Ectodermal cell (in vitro differentiated cells): ENCODE data around the gene SELENOV.

Experiments
- H3K27ac ChIP-seq: 2 replicates; pipeline ENCODE4 v1.7.0; 2013; ENCODE audit warnings: mild to moderate bottlenecking, low read depth, low read length; ENCODE audit not compliant: insufficient read depth, poor library complexity, severe bottlenecking
- H3K27me3 ChIP-seq: 2 replicates; pipeline ENCODE4 v1.7.0; 2013; ENCODE audit warnings: mild to moderate bottlenecking, low read length; ENCODE audit not compliant: insufficient read depth, control insufficient read depth, poor library complexity, severe bottlenecking
- H3K36me3 ChIP-seq: one replicate; pipeline ENCODE4 v1.7.0; 2013; ENCODE audit warnings: low read length; ENCODE audit not compliant: control insufficient read depth, insufficient read depth
- H3K4me1 ChIP-seq: one replicate; pipeline ENCODE4 v1.7.0; 2013; ENCODE audit warnings: low read length; ENCODE audit not compliant: control insufficient read depth, insufficient read depth
- H3K4me3 ChIP-seq: 2 replicates; pipeline ENCODE4 v1.7.0; 2013; ENCODE audit warnings: low read depth, low read length, control low read depth; ENCODE audit not compliant: insufficient read depth
- H3K9me3 ChIP-seq: 2 replicates; pipeline ENCODE4 v1.7.0; 2013; ENCODE audit warnings: mild to moderate bottlenecking, low read length, moderate library complexity; ENCODE audit not compliant: control insufficient read depth
- WGBS, 2 experiments: methylation state at CpG; one replicate each; pipeline ENCODE4 v1.1.7; 2013; ENCODE audit warnings: missing lambda C conversion rate in 2 of 2; 5-methylcytosine and 5-hydroxymethylcytosine counted together

SELENOV gene

DNA sequence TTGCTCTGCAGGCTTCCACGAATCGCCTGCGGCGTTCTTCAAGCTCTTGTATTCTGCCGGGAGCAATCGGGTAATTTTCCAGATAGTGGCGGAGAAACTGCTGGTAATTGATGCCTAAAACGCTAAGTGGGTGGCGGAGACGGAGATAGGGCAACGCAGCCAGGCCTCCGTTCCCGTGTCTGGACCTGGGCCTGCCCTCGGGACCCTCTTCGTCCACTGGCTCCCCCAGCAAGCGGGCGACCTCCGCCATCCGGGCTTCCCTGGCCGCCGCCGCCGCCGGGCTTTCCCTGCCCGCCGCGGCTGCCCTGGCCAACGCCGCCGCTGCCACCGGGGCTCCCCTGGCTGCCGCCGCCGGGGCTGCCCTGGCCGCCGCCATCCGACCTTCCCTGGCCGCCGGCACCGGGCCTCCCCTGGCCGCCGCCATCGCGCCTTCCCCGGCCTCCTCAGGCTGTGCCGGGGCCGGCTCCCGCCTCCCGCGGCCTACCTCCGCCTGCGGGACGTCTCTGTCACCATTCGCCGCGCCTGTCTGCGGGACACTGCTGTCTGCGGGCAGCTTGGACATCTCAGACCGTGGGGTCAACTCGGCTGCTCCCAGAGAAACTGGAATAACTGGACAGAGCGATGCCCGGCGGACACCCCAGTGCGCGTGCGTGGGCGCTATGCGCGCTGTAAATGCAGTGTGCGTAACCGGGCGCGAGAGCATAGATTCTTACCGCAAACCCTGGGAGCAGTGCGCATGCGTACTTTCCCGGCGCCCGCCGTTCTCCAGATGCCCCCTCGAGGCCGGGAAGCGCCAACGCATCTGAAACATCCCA is 24.8 kb downstream of the SELENOV start, which contains the start of gene EID2:
Gene EID2, minus strand, starts transcription at position 644 of the 815 bp plus-strand sequence. Its CDS starts 82 bp downstream, at position 562.
- no peaks in the 10 kb centered on the region for H3K36me3 ChIP-seq
- no peaks in the 10 kb centered on the region for H3K9me3 ChIP-seq
- peaks cover 3% of the 10 kb centered on the region for H3K4me1 ChIP-seq
- H3K27me3 ChIP-seq, result no peaks in the 10 kb centered on the region
- peak within 1 kb of the TSS; percentile 86 for H3K27ac ChIP-seq
- WGBS, 2 experiments, result 0% methylated on average over 84 of the region's 84 CpGs
- H3K4me3 ChIP-seq, result peak within 1 kb of the TSS; percentile 88

- Histone ChIP-seq H3K27ac (no peak overlapping the region), H3K27me3 (no peaks in the 10 kb centered on the region), H3K4me1 (peaks cover 3% of the 10 kb centered on the region), H3K36me3 (no peaks in the 10 kb centered on the region), H3K4me3 (no peak overlapping the region), H3K9me3 (no peaks in the 10 kb centered on the region)
- 25 to 26% methylated on average over 9 to 10 of the region's 10 CpGs for WGBS, 2 experiments
These were observed 25.4 kb downstream of the SELENOV start for GRCh38 chr19:39540333-39540673.

DNA sequence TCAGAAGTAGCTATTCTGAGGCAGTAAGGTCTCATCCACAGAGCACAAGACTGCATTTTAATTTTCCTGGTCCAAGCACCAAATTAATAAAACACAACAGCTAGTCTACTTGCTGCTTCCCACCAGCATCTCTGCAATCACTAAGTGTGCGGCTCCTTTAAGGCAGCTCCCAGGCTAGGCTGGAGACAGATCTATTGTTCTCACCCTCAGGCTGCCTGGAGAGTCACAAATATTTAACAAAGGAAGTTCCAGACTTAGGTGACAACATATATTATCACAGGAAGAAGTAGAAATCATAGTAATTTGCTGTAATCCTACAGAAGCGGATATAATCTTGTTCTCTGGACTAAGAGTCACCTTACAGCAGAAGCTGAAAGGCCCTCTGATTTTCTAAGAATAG is 27.3 kb downstream of the SELENOV start:
- Histone ChIP-seq H3K4me3 (no peak overlapping the region), H3K27me3 (no peaks in the 10 kb centered on the region), H3K36me3 (no peaks in the 10 kb centered on the region), H3K9me3 (no peaks in the 10 kb centered on the region), H3K4me1 (peaks cover 3% of the 10 kb centered on the region), H3K27ac (no peak overlapping the region)
- 57 to 65% methylated on average over 2 of the region's 2 CpGs for WGBS, 2 experiments

DNA sequence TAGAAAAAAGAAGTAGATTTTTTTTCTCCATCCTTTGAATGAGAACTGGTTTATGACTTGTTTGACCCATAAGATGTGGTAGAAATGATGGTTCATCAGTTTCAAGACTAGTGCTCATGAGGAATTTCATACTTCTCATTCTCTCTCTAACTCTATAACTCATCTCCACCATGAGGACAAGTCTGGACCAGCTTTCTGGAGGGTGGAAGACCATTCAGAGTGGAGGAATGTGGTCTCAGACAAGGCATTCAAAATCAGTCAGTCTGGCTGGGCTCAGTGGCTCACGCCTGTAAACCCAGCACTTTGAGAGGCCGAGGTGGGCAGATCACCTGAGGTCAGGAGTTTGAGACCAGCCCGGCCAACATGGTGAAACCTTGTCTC is 28.5 kb downstream of the SELENOV start:
- Histone ChIP-seq H3K27me3 (no peaks in the 10 kb centered on the region), H3K36me3 (no peaks in the 10 kb centered on the region), H3K27ac (no peak overlapping the region), H3K9me3 (no peaks in the 10 kb centered on the region), H3K4me1 (peaks cover 3% of the 10 kb centered on the region), H3K4me3 (no peak overlapping the region)
- WGBS, 2 experiments, result 89 to 91% methylated on average over 3 of the region's 3 CpGs

DNA sequence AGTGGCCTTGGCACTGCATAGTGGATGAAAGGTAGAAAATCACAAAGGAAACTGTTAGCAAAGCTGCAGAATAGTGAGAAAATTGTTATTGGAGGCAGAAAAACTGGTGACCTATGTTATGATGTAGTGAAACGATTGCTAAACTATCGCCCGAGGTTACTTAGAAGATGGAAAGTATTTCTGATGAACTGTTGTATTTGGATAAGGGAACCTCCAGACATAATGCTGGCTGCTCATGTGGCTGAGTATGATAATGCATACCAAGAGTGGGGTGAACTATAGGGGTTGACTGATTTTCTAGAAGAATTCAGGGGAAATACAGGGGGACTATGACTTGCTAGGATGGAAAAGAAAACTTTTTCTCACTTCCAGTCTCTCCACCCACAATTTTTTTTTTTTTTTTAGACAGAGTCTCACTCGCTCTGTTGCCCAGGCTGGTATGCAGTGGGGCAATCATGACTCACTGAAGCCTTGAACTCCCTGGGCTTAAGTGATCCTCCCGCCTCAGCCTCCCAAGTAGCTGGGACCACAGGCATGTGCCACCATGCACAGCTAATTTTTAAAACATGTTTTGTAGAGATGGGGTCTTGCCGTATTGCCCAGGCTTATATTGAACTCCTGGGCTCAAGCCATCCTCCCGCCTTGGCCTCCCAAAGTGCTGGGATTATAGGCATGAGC is 29.4 kb downstream of the SELENOV start:
- H3K4me3 ChIP-seq, result no peak overlapping the region
- no peaks in the 10 kb centered on the region for H3K27me3 ChIP-seq
- H3K9me3 ChIP-seq, result no peaks in the 10 kb centered on the region
- peaks cover 3% of the 10 kb centered on the region for H3K4me1 ChIP-seq
- no peak overlapping the region for H3K27ac ChIP-seq
- no peaks in the 10 kb centered on the region for H3K36me3 ChIP-seq
- 91 to 92% methylated on average over 7 of the region's 7 CpGs for WGBS, 2 experiments

- WGBS, 2 experiments, result 77 to 81% methylated on average over 1 of the region's 1 CpG
- Histone ChIP-seq H3K27me3 (no peaks in the 10 kb centered on the region), H3K27ac (no peak overlapping the region), H3K9me3 (no peaks in the 10 kb centered on the region), H3K4me1 (peaks cover 3% of the 10 kb centered on the region), H3K36me3 (no peaks in the 10 kb centered on the region), H3K4me3 (no peak overlapping the region)
These were observed 30.0 kb downstream of the SELENOV start for GRCh38 chr19:39544911-39545310.

DNA sequence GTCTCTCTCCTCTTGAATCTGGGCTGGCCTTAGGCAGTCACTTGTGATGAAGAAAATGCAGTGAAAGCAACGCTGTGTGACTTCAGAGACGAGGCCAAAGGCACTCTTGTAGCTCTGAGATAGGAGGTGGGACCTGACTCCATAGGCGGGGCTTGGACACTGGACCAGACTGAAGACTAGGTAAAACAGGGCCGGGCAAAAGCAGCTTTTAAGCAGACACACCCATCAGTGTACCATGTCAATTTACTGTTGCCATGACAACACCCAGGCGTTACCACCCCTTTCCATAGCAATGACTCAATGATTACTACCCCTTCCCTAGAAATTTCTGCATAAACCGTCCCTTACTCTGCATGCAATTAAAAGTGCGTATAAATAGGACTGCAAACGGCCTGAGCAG is 31.7 kb downstream of the SELENOV start:
- Histone ChIP-seq H3K4me3 (no peak overlapping the region), H3K4me1 (no peaks in the 10 kb centered on the region), H3K27me3 (no peaks in the 10 kb centered on the region), H3K9me3 (no peaks in the 10 kb centered on the region), H3K36me3 (no peaks in the 10 kb centered on the region), H3K27ac (no peak overlapping the region)
- 79 to 81% methylated on average over 8 of the region's 8 CpGs for WGBS, 2 experiments

DNA sequence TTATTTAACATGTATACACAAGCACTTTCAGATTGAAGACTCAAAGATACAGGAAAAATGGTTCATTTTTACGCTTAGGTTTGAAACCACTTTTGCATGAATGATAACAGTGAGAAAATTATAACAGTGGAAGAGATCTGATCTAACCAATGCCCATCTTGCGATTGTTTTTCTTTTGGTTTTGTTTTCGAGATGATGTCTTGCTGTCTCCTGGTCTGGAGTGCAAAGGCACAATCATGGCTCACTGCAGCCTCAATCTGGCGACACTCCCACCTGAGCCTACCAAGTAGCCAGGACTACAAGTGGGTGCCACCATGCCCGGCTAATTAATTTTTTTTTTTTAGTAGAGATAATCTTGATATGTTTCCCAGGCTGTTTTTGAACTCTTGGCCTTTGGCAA is 35.3 kb downstream of the SELENOV start:
- Histone ChIP-seq H3K36me3 (no peaks in the 10 kb centered on the region), H3K27ac (no peak overlapping the region), H3K4me3 (no peak overlapping the region), H3K27me3 (no peaks in the 10 kb centered on the region), H3K9me3 (no peaks in the 10 kb centered on the region), H3K4me1 (no peaks in the 10 kb centered on the region)
- WGBS, 2 experiments, result 89 to 92% methylated on average over 5 of the region's 5 CpGs

DNA sequence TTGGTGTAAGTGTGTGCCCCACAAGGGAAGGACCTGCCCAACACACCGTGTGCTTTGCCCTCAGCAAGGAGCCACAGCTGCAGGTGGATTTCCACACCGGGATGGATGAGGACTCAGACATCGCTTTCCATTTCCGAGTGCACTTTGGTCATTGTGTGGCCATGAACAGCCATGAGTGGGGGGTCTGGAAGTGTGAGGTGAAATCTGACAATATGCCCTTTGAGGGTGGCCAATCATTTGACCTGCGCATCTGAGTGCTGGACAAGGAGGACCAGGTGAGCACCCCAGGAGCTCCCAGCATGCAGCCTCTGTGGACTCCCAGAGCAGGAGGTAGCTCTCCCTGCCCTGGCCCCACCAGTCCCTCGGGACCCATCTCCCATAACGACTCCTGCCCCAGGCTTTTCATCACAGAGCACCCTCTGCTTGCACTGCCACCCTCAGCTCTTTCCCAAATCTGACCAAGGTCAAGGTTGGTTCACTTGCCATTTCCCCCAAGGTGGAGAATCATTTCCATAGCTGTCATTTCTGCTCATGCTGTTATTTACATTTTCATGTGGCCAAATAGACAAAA is 38.2 kb downstream of the SELENOV start:
- WGBS, 2 experiments, result 74 to 78% methylated on average over 7 of the region's 7 CpGs

GRCh38 chr19:39554701-39555311 is 39.9 kb downstream of the SELENOV start:
- no peak overlapping the region for H3K27ac ChIP-seq
- H3K4me1 ChIP-seq, result no peaks in the 10 kb centered on the region
- H3K27me3 ChIP-seq, result no peaks in the 10 kb centered on the region
- H3K4me3 ChIP-seq, result no peak overlapping the region
- H3K9me3 ChIP-seq, result no peaks in the 10 kb centered on the region
- H3K36me3 ChIP-seq, result no peaks in the 10 kb centered on the region
- 79 to 84% methylated on average over 4 of the region's 4 CpGs for WGBS, 2 experiments

More for the DNA sequence above, 38.2 kb downstream of the SELENOV start:
- H3K27me3 ChIP-seq, result no peaks in the 10 kb centered on the region
- no peaks in the 10 kb centered on the region for H3K4me1 ChIP-seq
- no peaks in the 10 kb centered on the region for H3K9me3 ChIP-seq
- H3K4me3 ChIP-seq, result no peak overlapping the region
- H3K27ac ChIP-seq, result no peak overlapping the region
- no peaks in the 10 kb centered on the region for H3K36me3 ChIP-seq
